Activated CD4-positive, alpha-beta T cell treated with anti-CD3 and anti-CD28 coated beads, Interleukin-2, amount 50 U/mL, for 48 hours (primary cell): ENCODE results near the gene TUBGCP2.

Experiments
- DNase-seq, 2 experiments: peaks; one replicate each; pipeline ENCODE4 v3.0.0-alpha.2; 2020

Gene TUBGCP2

DNA sequence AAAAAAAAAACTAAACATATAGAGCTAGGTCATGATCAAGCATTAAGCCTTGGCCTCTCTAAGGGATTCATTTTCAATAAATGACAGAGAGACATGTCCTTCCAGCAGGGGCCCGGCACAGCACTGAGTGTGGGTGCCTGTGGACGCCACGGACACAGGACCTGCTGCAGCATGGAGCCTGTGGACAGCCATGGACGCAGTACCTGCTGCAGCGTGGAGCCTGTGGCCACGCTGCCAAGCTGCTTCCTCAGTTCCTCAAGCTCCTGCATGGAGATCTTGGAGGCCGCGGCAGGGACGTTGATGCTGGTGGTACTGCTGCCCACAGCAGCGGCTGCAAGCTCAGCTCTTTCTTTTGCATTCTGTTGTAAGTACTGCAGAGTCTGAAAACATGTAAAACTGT, 9.4 kb downstream of the TUBGCP2 start:
- DNase-seq = no peak

DNA sequence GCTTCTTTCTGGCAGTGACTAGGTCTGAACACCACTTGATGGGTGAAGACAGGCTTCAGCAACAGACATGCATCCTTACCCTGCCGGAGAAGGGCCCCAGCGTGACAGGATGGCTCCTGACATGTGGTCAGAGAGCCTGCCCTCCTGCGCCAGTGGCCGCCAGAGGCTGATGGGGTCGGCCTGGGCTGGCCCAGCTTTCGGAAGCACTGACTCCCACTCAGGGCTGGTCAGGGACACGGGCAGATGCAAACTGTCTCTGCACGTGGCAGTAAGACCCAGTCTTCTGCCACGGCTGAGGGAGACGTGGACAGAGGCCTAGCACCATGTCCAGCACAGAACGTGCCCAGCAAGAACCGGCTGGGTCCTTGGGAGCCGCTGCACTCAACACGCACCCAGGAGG, 10.2 kb downstream of the TUBGCP2 start:
- no peak for DNase-seq

- DNase-seq = no peak
Measured at GRCh38 chr10:133297504-133297903, 11.2 kb downstream of the TUBGCP2 start.

DNA sequence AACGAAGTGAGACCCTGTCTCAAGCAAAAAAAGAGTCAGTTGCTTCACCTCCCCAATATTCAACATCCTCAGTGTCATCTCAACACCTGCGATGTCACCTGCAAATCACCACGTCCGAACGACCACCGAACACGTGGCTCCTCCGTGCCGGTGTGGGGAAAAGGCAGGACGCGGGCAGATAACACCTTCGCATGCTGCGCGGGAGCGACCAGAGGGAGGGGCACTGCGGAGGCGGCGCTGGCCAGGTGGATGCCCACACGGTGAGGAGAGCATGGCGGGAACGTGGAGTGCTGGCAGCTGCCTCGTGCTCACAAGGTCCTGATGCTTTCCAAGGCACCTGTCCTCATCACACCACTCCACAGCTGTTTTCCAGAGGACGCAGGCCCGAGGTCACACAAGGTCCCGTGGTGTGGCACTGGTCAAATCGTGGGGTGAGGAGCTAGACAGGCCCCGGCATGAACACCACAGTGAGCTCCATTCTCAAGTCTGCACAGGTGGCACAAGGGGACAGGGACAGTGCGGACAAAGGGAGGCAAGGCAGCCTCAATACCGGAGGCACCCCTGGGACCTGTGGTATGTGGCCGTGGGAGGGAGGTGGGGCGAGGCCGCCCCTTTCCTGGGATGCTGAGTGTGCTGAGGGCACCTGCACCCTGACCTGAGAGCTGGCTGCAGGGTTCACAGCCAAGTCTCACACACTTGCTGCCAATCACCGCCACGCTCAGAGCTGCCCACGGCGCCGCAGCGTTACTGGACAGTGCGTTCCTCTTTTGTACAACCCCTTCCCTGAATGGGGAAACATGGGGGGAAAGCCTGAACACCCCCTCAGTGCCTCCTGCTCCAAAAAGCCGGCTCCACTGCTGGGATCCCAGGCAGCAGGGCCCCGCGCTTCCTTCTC, 13.0 kb downstream of the TUBGCP2 start:
- no peak for DNase-seq

DNA sequence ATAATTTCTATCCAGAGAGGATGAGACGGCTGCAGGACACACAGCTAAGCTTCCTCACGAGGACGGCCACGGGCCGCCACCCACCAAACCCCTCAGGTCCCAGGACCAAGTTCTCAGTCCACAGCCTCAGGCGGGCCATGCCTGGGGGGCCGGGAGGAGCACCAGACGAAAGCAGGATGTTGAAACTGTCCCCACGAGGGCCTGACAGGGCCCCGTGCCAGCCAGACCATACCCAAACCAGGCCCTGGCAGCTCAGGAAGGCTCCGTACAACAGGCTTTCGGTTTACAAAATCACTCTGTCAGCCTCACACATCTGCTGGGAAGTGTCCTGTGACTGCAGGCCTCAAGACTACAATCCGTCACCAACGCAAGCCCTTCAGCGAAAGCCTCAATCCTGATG, 14.5 kb downstream of the TUBGCP2 start:
- DNase-seq = no peak

GRCh38 chr10:133293810-133294119, 14.9 kb downstream of the TUBGCP2 start:
- no peak for DNase-seq

DNA sequence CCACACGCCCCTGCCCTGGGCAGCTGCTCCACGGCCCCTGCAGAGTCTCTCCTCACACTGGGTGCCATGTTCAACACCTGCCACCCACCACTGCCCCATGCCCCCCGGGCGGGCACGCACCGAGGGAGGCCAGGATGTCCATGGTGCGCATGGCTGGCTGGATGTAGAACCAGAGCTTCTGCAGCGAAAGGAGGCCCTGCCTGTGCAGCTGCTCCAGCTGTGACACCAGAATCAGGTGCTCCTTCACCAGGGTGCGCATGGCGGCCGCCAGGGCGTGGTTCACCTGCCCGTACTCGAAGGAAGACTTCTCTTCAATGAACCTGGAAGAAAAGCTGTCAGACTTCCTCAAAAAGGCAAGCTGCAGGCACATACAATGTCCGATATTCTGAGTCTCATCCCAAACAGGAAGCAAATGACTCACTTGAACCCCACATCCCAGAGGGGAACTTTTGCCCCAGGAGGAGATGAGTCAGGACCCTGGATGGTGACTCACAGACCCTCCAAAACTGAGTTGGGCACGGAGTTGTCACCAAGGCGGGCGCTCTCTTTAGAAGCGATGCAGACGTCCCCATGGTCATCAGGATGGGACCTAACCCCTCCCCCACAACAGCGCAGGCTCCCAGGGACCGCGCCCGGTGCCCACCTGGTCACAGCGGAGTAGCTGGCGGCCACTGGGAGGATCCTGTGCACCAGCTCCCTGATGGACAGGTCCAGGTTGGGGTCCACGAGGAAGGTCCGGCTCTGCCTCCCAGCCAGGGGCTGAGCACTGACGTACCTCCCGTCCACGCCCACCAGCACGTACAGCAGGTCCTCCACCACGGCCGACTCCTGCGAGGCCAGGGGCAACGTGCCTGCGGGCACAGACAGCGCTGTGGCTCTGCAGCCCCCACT, 15.5 kb downstream of the TUBGCP2 start:
- DNase-seq = peak in 1 of 2 experiments; percentile 36

GRCh38 chr10:133289761-133290160, 18.9 kb downstream of the TUBGCP2 start:
- no peak for DNase-seq

GRCh38 chr10:133287832-133288500, 20.7 kb downstream of the TUBGCP2 start:
- no peak for DNase-seq

GRCh38 chr10:133286366-133286765, 22.3 kb downstream of the TUBGCP2 start:
- DNase-seq = no peak

DNA sequence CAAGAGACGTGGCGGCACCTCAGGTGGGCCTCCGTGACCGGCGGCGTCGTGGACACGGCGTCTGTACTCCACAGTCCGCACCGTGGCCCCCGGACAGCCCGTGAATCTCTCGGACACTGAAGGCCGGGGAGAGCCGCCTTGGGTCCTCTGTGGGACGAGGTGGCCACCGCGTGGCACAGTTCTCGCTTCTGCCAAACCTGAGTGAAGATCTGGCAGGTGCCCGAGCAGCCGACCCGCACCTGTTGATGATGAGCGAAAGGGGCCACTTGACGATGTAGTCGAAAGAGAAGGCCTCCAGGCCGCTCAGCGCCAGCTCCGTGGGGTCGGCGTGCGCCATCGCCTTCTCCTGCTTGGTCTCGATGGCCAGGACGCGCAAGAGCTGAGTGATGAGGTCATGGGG, 23.5 kb downstream of the TUBGCP2 start:
- no peak for DNase-seq

- no peak for DNase-seq
Measured at GRCh38 chr10:133283931-133284330, 24.7 kb downstream of the TUBGCP2 start.

- DNase-seq = no peak
Measured at GRCh38 chr10:133282846-133283390, 25.8 kb downstream of the TUBGCP2 start.

DNA sequence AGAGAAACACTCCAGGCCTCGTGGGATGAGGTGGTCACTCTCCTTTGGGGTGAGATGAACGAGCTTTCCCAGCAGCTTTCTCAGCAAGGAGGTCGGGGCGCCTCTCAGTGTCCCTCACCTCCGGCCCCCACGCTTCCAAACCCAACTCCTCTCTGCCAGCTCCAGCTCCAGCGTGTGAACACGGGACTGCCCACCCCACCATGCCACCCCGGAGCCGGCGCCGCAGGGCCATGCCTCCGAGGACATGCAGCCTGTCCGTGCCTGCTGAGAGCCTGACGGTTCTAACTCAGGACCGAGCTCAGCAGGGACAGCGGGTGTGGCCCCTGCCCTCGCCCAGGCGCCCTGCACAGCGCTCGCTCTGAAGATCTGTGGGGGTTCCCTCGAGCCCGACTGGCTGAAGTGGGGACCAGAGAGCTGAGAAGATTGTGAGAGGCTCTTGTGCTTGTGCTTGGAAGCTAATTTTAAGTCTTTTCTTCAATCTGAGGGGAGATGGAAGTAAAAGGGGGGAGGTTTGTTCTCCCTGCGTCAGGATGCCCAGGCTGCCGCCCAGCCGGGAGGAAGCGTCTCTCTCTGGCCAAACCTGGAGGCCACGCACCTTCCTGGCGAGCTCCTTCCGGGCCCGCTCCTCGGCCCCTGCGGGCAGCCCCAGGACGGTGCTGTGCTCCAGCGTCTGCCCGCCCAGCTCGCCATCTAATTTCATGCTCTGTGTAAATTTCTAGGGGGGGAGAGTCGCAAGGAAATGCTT, 26.9 kb downstream of the TUBGCP2 start:
- DNase-seq = no peak

GRCh38 chr10:133281084-133281483, 27.6 kb downstream of the TUBGCP2 start:
- DNase-seq = no peak

DNA sequence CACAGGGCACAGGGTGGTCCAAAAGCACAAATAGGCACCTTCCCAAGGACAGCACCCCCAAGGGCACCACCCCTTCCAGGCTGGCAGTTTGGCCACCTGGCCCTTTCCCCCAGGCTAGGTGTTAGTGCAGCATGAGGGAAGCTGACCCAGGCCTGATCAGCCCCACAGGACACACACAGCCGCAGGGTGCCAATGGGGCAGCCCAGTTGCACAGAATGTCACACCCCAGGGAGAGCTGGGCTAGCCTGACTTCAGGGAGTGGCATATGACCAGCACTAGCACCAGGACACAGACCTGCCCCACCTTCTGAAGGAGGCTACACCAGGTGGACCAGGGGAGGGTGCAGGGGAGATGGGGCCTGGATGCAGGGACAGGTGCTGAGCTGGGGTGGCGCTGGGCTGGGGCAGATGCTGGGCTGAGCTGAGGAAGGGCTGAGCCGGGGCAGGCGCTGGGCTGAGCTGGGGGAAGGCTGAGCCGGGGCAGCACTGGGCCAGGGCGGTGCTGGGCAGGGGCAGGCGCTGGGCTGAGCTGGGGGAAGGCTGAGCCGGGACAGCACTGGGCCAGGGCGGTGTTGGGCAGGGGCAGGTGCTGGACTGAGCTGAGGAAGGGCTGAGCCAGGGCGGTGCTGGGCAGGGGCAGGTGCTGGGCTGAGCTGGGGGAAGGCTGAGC, 28.1 kb downstream of the TUBGCP2 start:
- DNase-seq = no peak

GRCh38 chr10:133279326-133280226, 29.1 kb downstream of the TUBGCP2 start:
- no peak for DNase-seq

DNA sequence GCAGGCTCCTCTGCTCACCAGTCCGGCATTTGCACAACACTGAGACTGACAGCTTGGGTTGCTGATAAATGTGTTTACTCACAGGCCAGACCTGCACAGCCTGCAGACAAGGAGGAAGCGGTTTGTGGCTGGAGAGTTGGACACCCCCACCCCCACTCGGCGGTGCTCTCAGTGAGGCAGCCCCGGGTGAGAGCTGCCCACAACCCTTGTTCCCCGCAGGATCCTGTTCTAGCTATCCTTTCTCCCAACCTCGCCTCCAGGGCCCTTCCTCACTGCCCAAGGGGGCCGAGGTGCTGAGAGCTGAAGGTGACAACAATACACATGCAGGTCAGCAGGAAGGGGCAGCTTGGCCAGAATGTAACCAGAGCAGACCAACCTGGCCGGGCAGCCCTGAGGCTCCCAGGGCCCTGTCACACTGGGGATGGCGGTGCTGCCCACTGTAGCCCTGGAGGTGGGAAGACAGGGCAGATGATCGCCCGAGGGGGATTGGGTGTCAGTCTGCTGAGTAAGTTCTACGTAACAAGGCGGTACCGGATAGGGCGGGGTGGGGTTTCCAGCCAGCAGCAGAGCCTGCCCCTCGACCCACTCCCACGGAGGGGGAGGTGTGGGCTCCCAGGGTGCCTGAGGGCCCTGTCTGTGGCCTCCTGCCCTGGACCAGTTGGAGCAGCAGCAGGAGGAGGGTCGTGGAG, 30.0 kb downstream of the TUBGCP2 start:
- peak; percentile 68 to 76 for DNase-seq

- no peak for DNase-seq
Measured at GRCh38 chr10:133277993-133278576, 30.6 kb downstream of the TUBGCP2 start.
